Hypothalamus (tissue), 51 donors: ENCODE results near the gene NR2F1-AS1.
"Not testable (repeated sequence)": the region's sequence is repeated elsewhere in the genome, so short reads cannot be mapped to it uniquely, and the experiment has no call there.

Experiments used
- DNase-seq, 51 donors: peaks; one replicate each; lab custom pipeline; 2025; lab: John Stamatoyannopoulos, UW

NR2F1-AS1 gene

DNA sequence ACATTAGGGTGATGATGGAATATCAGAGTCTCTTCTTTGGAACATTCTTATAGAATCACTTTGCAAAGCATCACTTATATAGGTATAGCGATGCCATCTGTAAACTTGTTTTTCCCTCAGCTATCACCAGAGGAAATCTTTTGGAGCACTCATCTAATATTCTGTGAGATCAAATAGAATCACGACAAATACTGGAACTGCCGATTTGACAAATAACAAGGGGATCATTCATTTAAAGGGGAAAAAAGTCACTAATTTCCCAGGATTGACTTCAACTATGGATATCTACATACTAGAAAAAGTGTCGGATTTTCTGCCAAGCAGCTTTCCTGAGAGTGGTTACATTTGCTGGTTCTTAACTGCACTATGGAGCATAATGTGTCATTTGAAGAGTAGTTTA is 178.6 kb downstream of the NR2F1-AS1 start:
- DNase-seq: no peak

DNA sequence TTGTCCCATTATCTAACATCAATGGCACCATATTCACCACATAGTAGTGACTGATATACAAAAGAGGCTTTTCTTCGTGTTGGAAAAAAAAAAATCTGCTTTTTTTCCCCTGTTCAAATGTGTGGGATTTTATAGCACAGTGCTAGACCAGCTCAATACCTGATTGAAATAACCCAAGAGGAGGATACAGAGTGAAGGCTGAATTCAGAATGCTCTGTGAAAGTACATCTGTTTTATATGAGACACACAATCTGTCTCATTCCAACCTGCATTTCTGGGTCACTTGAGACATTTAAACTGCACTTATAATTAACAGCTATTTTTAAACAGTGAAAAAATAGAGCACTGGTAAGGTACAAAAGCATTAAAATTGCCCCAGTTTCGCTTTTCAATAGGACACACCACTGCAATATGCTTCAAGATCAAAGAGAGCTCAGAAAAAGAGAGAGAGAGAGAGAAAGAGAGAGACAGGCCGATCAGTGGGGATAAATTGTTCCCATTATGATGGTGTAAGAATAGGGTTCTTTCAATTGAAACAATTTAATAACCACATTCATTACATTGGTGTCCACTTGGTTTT is 179.3 kb downstream of the NR2F1-AS1 start:
- no peak for DNase-seq

DNA sequence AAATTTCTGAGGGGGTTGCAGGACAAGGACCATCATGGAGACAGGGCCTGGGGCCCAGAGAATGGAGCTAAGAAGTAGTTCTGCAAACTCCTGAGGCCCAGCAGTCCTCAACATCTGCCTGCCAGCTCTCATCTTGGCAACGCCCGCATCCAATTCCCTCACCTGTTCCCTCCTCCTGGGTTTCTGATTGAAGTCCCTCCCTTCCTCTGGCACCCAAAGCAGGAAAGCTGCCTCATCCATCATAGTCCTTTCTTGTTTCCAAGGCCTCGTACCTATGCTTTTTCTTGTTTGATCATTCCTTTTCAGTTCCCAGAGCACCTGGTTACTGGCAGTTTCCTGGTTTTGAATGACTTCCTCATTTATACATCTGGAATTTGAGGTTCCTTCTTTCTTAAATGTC is 181.3 kb downstream of the NR2F1-AS1 start:
- no peak for DNase-seq

DNA sequence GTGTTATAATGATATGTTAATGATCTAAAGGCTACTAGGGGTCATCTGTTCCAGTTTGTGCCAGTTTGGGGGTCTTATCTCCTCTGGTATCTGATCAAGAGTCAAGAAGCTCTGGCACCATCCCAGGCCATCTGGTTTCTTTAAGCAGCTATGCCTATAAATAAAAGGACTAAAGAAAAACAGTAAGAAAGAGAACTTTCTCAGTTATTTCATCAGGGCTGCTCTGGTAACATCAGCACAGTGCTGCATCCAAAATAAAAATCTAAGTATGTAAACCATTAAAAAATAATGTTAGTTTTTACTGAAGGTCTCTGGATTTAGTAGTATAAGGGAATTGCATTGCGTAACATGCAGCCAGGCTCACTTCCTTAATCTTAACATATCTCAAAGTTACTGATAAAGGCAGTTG is 185.0 kb downstream of the NR2F1-AS1 start:
- DNase-seq: no peak

DNA sequence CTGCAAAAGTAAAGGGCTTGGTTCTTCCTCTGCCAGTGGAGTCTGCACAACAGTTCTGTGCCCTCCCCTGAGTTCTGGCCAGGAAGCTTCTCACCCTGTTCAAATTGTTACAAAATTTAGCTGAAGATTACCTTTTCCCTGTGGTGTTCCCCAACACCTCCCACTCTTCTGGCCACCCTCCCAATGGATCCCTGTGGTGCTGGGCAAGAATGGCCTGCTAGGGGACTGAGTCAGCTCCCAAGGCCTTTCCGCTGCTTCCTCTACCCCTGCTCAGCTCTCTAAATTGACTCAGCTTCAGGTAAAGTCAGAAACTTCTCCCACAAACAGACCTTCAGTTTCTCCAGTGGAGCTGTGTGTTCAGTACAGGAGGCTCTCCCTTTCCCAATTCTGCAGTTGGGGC is 186.0 kb downstream of the NR2F1-AS1 start:
- DNase-seq: no peak

DNA sequence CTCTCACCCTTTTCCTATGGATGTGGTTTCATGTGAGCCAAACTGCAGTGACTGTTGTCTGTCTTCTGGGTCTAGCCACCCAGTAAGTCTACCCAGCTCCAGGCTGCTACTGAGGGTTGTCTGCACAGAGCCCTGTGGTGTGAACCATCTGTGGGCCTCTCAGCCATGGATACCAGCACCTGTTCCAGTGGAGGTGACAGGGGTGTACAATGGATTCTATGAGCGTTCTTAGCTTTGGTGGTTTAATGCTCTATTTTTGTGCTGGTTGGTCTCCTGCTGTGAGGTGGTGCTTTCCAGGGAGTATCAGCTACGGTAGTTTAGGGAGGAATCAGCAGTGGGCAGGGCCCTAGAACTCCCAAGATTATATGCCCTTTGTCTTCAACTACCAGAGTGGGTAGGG is 186.7 kb downstream of the NR2F1-AS1 start:
- DNase-seq: no peak

DNA sequence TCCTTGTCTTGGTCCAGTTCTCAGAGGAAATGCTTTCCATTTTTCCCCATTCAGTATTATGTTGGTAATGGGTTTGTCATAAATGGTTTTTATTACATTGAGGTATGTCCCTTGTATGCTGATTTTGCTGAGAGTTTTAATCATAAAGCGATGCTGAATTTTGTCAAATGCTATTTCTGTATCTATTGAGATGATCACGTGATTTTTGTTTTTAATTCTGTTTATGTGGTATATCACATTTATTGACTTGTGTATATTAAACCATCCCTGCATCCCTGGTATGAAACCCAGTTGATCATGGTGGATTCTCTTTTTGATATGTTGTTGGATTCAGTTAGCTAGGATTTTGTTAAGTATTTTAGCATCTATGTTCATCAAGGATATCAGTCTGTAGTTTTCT is 189.8 kb downstream of the NR2F1-AS1 start:
- not testable (repeated sequence) for DNase-seq

DNA sequence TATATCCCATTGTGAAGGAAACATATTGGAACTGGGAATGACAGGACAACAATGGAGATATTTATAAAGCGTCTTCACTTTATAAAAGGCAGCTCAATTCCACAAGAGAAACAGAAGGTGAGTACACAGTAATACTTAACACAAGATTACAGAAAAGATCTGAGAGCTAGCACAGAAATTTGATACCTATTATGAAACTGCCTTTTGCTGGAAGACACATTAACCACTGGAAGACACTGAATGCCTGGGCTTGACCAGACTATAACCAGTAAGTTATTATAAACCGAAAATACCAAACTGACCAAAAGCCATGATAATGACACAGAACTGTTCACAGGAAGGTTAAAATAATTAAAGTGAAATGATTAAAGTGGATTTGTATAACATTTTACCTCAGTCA is 195.4 kb downstream of the NR2F1-AS1 start:
- no peak for DNase-seq

DNA sequence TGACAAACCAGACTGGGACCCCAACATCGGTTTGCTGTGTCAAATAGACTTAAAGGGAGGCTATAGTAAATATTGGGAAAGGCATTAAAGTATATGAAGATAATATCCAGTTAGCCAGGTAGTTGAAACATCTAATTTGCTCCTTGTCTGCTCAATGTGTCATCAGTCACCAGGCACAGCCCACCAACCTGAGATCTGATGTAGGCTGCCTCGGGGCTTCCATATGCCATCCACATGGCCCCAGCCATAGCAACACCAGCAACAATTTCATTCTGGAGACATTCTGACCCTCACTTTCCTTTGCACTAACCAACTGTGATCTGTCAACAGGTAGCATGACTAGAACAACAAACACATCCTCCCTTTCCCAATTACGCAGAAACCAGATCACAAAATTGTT is 196.0 kb downstream of the NR2F1-AS1 start:
- no peak for DNase-seq

DNA sequence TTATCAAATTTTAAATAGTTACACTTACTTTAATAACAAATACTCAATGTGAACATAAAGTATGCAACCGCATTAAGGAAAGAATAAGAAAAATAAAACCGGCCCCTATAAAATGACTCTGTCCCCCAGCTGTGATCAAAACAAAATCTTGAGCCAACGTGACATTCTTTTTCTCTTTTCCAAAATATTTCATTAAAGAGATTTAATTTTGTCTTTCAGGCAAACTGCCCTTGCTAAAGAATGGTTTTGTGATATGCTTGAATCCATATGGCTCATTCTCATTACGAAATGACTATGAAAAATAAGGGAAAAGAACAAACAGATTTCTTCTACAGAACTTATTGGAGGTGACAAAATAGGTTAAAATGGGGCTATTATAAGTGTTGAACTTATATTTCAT is 197.0 kb downstream of the NR2F1-AS1 start:
- DNase-seq: no peak

DNA sequence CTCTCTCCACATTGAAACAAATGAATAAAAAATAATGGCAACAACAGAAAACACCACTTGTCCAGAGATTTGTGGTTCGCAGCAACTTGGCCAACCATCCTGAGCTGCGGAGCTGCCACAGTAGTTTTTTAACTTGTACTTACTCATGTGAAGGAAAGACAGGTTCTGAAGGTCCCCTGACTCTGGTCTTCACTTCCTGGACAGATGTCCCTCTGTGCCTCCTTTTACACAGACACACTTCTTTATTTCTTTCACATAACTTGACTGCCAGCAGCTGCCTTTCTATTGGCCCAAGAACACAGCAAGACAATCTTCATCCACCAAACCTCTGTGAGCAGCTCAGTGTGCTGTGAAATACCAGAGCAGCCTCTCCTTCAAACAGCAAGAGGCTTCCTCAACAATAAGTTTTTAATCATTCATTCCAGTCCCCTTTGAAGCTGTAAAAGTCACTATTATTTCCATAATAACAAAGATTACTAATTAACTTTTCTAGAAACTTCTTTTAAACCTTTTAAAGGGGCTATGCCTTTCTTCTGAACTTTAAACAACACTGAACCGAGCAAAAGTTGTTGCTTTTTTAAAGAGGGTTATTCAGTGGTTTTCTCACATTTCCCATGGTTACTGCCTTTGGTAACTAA is 198.7 kb downstream of the NR2F1-AS1 start:
- DNase-seq: no peak

DNA sequence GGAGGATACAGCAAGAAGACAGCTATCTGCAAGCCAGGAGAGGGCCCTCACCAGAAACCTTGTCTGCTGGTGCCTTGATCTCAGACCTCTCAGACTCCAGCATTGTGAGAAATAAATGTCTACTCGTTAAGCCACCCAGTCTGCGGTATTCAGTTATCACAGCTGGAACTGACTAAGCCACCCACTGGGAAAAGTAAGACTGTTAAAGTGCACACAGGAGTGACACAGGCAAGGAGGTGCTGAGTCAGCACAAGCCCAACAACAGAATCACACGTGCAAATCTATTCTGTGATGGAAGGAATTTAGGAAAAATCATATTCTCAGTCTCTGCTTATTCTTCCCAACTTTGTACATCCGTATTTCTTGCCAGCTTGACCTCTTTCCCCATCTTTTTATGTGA is 200.0 kb downstream of the NR2F1-AS1 start:
- DNase-seq: no peak

DNA sequence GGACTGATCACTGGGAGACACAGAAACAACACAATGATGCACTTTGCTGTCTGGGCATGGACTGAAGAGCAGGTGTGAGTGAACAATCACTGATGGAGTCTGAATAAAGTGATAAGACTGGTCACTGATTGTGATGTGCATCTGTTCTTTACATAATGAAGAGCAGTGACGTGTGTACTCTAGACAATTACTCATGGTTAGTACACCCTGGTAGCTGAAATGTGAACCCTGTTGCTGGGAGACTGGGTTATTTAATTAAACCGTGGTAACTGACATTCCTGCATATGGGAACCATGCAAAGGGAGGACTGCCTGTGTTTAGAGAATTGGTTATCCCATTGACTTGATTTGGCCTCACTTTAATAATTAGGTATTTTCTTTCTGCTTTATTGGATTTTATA is 202.9 kb downstream of the NR2F1-AS1 start:
- DNase-seq: no peak

DNA sequence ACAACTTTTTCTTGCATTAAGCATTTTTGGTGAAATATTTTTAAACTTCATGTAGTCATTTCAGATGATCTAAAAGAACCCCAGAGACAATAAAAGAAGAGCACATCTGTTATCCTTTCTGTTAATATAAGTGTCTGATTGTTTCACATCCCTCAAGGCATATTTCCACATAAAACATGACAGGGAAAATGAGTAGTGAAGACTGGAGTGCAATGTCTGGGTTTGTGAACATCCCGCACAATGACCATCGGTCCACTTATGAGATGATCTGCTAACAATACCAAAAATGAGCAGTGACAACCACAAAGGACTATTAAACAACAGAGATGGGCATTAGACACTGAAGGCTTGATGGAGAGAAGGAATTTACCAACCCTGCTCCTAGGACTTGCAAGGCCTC is 209.1 kb downstream of the NR2F1-AS1 start:
- DNase-seq: no peak

DNA sequence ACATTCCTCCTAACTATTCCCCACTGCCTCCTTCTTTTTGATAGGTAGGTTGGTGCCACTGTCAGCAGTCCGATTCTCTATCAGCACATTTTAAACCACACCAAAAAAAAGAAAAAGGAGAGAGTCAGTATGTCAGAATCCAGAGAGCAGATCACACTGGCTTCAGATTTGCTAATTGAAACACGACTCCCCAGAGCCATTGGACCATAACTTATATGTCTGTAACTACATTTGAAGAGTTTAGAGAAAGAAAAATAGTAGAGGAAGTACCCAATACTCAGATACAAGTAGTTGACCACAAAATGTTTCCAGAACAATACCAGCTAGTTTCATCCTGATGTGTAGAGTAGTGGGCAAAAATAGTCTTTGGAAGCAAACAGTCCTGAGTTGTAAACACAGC is 216.6 kb downstream of the NR2F1-AS1 start:
- no peak for DNase-seq

DNA sequence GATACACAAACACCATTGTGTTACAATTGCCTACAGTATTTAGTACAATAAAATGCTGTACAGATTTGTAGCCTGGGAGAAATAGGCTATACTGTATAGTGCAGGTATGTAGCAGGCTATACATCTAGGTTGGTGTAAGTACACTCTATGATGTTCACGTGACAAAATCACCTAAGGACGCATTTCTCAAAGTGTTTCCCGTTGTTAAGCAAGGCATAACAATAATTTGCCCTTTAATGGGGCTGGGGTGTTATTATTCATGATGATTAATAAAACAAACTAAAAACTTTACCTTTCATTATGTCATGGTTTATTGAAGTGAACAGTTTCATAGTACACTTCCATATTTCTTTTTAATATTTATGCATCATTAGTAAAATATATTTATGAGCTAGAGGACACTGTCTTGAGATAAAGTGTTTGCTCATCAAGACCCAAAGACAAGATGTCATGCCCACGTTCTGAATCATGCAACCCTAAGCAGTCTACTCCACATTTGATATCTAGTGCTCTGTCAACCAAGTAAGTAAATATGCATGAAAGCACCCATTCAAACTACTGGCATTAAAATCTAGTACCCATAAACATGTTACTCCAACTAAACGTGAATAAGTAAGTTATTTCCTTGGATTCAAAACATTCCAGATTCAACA is 220.5 kb downstream of the NR2F1-AS1 start:
- DNase-seq: no peak

DNA sequence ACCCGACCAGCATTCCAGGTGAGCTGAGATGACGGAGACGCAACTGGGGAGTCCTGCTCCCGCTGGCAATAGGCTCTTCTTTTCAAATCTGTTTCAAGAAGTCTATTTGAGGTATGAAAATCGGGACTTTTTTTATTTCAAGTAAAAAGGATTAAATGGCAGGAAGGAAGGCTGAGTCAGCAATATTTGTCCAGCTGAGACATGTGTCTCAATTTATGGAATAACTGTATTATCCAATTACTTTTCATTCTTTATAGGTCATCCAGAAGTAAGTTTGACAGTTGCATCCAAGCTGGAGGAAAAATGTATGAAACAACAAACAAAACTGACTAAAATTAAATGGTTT is 221.1 kb downstream of the NR2F1-AS1 start:
- no peak for DNase-seq
